A673 (cell line): ENCODE data around the gene NRIP2. TPM values are rescaled to one million over a fixed set of nuclear protein-coding genes. Genes with fewer than 3 reads are reported as not detected.
"Not testable (repeated sequence)": the region's sequence is repeated elsewhere in the genome, so short reads cannot be mapped to it uniquely, and the experiment has no call there.

Experiments
- BruUV-seq: library from RNA; stranded (reverse); fragments of 400-500 nt; replicated peaks from 2 replicates; lab custom pipeline; 2021; lab: Mats Ljungman, UMichigan
- CTCF ChIA-PET: fragments of 300-600 bp; sonication (Branson Sonifier 250); formaldehyde crosslinking; loops from one replicate; lab custom pipeline; 2022; ENCODE audit warnings: antibody characterized with exemption; lab: Charles Lee
- POLR2A ChIA-PET: fragments of 300-600 bp; sonication (Branson Sonifier 250); formaldehyde crosslinking; loops from one replicate; lab custom pipeline; 2022; ENCODE audit warnings: antibody characterized with exemption; ENCODE audit not compliant: low non-redundant PET; lab: Charles Lee
- DNase-seq: peaks from one replicate; pipeline ENCODE4 v3.0.0-alpha.2; 2015; ENCODE audit warnings: low spot score
- H3K27ac ChIP-seq: fragments of 200-600 bp; sonication (generic); 2 replicates; pipeline ENCODE4 v1.5.1; 2016; ENCODE audit warnings: mixed run types, low read depth, mild to moderate bottlenecking, mixed read lengths, antibody characterized with exemption, low read length; ENCODE audit not compliant: poor library complexity, severe bottlenecking
- H3K27me3 ChIP-seq: fragments of 200-600 bp; sonication (generic); replicated peaks from 2 replicates; pipeline ENCODE4 v1.6.1; 2017; ENCODE audit warnings: mixed run types, low read depth, mild to moderate bottlenecking, mixed read lengths, antibody characterized with exemption, low read length; ENCODE audit not compliant: insufficient read depth, poor library complexity
- H3K36me3 ChIP-seq: fragments of 200-600 bp; sonication (generic); 2 replicates; pipeline ENCODE4 v1.6.1; 2016; ENCODE audit warnings: mixed run types, mild to moderate bottlenecking, mixed read lengths, antibody characterized with exemption, low read length; ENCODE audit not compliant: insufficient read depth, poor library complexity, severe bottlenecking
- H3K4me1 ChIP-seq: fragments of 200-600 bp; sonication (generic); 2 replicates; pipeline ENCODE4 v1.6.1; 2017; ENCODE audit warnings: mixed run types, mild to moderate bottlenecking, mixed read lengths, antibody characterized with exemption, low read length; ENCODE audit not compliant: insufficient read depth, poor library complexity, severe bottlenecking
- H3K4me3 ChIP-seq: fragments of 200-600 bp; sonication (generic); 2 replicates; pipeline ENCODE4 v1.5.1; 2016; ENCODE audit warnings: low read depth, mixed run types, mild to moderate bottlenecking, mixed read lengths, low read length; ENCODE audit not compliant: poor library complexity, severe bottlenecking
- H3K9me3 ChIP-seq: fragments of 200-600 bp; sonication (generic); 2 replicates; pipeline ENCODE4 v1.6.1; 2016; ENCODE audit warnings: mixed run types, low read depth, mild to moderate bottlenecking, mixed read lengths, antibody characterized with exemption, low read length; ENCODE audit not compliant: poor library complexity, severe bottlenecking
- CTCF ChIP-seq: fragments of 300-800, 200-600 bp; sonication (generic); conservative IDR thresholded peaks from 2 replicates; pipeline ENCODE4 v1.5.1; 2017; ENCODE audit warnings: low read depth, mild to moderate bottlenecking, antibody characterized with exemption, low read length, moderate library complexity, mixed read lengths
- EZH2 ChIP-seq: fragments of 200-600 bp; sonication (generic); IDR thresholded peaks from 2 replicates; pipeline ENCODE4 v1.6.1; 2017; ENCODE audit warnings: borderline replicate concordance, low read depth, mild to moderate bottlenecking, mixed read lengths, antibody characterized with exemption, low read length; ENCODE audit not compliant: poor library complexity, severe bottlenecking
- intact Hi-C: fragments of 100-400 bp; cut with micrococcal nuclease; formaldehyde crosslinking; loops from one replicate; pipeline ENCODE4 v1.10.0; 2022; ENCODE audit not compliant: unreplicated experiment
- total RNA-seq: library from RNA; stranded (reverse); gene quantifications from 2 replicates; pipeline ENCODE4 v1.2.3, GENCODE V29; 2021

Gene NRIP2
- total RNA-seq, 1 experiment from 2014 or later: 0.39 TPM

- peak; percentile 34 for DNase-seq
- no peak for TF ChIP-seq CTCF
- TF ChIP-seq EZH2: no peak
- BruUV-seq: no TSS peak
- no peaks in the 10 kb centered on the region for H3K9me3 ChIP-seq
- peaks cover 50% of the 10 kb centered on the region for H3K36me3 ChIP-seq
- H3K4me1 ChIP-seq: no peaks in the 10 kb centered on the region
- ChIA-PET CTCF (interaction anchor here (0.6 to 1.2 kb wide), 3 partner anchors 15 to 69 kb away, joined by 3 to 4 read pairs (median 3); partner anchors contain the start of genes TEX52 and TULP3), POLR2A (no interaction called here)
- H3K27ac ChIP-seq: peak overlapping the region; percentile 86
- intact Hi-C loops: loop anchor here (1.0 to 2.0 kb wide), 2 partner anchors 35 to 68 kb away; no protein-coding TSS in a partner anchor
- H3K4me3 ChIP-seq: peak overlapping the region; percentile 65
- no peaks in the 10 kb centered on the region for H3K27me3 ChIP-seq
Observed at GRCh38 chr12:2876431-2877046, 41.7 kb upstream of the NRIP2 start.

- DNase-seq, CTCF ChIA-PET, H3K27me3 ChIP-seq, H3K4me3 ChIP-seq, BruUV-seq, H3K9me3 ChIP-seq, H3K4me1 ChIP-seq, intact Hi-C loops, H3K27ac ChIP-seq, POLR2A ChIA-PET: not testable (repeated sequence)
- H3K36me3 ChIP-seq: peaks cover 90% of the 10 kb centered on the region
Observed at GRCh38 chr12:2868986-2869632, 34.3 kb upstream of the NRIP2 start.

- Histone ChIP-seq H3K27me3 (no peaks in the 10 kb centered on the region), H3K4me3 (no peak overlapping the region), H3K36me3 (peaks cover 90% of the 10 kb centered on the region), H3K27ac (no peak overlapping the region), H3K4me1 (no peaks in the 10 kb centered on the region), H3K9me3 (no peaks in the 10 kb centered on the region)
- TF ChIP-seq CTCF (no peak), EZH2 (no peak)
- intact Hi-C loops: no loop called here
- BruUV-seq: no TSS peak
- POLR2A ChIA-PET: interaction anchor here (0.6 kb wide), 1 partner anchor 827 kb away, joined by 4 read pairs; no protein-coding TSS in a partner anchor
- CTCF ChIA-PET: interaction anchor here (0.8 kb wide), 1 partner anchor 177 kb away, joined by 3 read pairs; no protein-coding TSS in a partner anchor
- no peak for DNase-seq
Observed at GRCh38 chr12:2864198-2864597, 29.4 kb upstream of the NRIP2 start.

GRCh38 chr12:2863402-2863801, 28.6 kb upstream of the NRIP2 start:
- H3K27me3 ChIP-seq, H3K4me1 ChIP-seq, BruUV-seq, H3K4me3 ChIP-seq, H3K9me3 ChIP-seq, H3K27ac ChIP-seq, DNase-seq, intact Hi-C loops: not testable (repeated sequence)
- ChIA-PET POLR2A (interaction anchor here (0.6 kb wide), 1 partner anchor 826 kb away, joined by 4 read pairs; no protein-coding TSS in a partner anchor), CTCF (interaction anchor here (0.8 kb wide), 1 partner anchor 178 kb away, joined by 3 read pairs; no protein-coding TSS in a partner anchor)
- peaks cover 90% of the 10 kb centered on the region for H3K36me3 ChIP-seq
